T-cell (primary cell): ENCODE measurements around the gene STAC. TPM values are rescaled to one million over a fixed set of nuclear protein-coding genes. Genes with fewer than 3 reads are reported as not detected.

Experiments used
- ATAC-seq, 4 experiments: fragments of 200-7000 bp in 3 of 4; fragments of 150-1000 bp in 1 of 4; cut with Tn5 transposase; replicated peaks in 1 of 4; 1 replicate in 3 of 4; 2 replicates in 1 of 4; pipeline ENCODE4 v1.10.0; 2021; ENCODE audit warnings: moderate library complexity in 3 of 4, mild to moderate bottlenecking in 2 of 4, moderate number of reproducible peaks in 1 of 4
- CTCF ChIA-PET, 2 donors: fragments of 300-600 bp; sonication (Branson Sonifier 250); formaldehyde crosslinking; loops; one replicate each; lab custom pipeline; 2022; ENCODE audit warnings: antibody characterized with exemption in 2 of 2; lab: Charles Lee
- POLR2A ChIA-PET, 2 donors: fragments of 300-600 bp; sonication (Branson Sonifier 250); formaldehyde crosslinking; loops; one replicate each; lab custom pipeline; 2022; ENCODE audit warnings: antibody characterized with exemption in 2 of 2; lab: Charles Lee
- DNase-seq, 35 experiments: peaks; one replicate each; pipeline versions ENCODE4 v3.0.0 to v3.0.0-alpha.2; 2013 to 2023
- H3K27ac ChIP-seq: one replicate; pipeline ENCODE4 v1.5.1; 2013; ENCODE audit warnings: low read length
- H3K27me3 ChIP-seq, 2 experiments: replicated peaks in 1 of 2; 1 replicate in 1 of 2; 2 replicates in 1 of 2; pipeline versions ENCODE4 v1.6.1 to v1.7.0; 2013; ENCODE audit warnings: low read length in 1 of 2, mixed read lengths in 1 of 2; ENCODE audit not compliant: control insufficient read depth in 2 of 2, insufficient read depth in 2 of 2; ENCODE audit errors: extremely low read depth in 1 of 2
- H3K36me3 ChIP-seq, 2 donors: 1 replicate in 1 of 2; 2 replicates in 1 of 2; pipeline versions ENCODE4 v1.6.1 to v1.7.0; 2013; ENCODE audit warnings: low read length in 1 of 2; ENCODE audit not compliant: control insufficient read depth in 2 of 2, insufficient read depth in 1 of 2; ENCODE audit errors: extremely low read depth in 1 of 2
- H3K4me1 ChIP-seq, 2 experiments: 1 replicate in 1 of 2; 2 replicates in 1 of 2; pipeline versions ENCODE4 v1.6.1 to v1.7.0; 2013; ENCODE audit warnings: low read length in 2 of 2, mixed read lengths in 1 of 2; ENCODE audit not compliant: insufficient read depth in 2 of 2, control insufficient read depth in 1 of 2; ENCODE audit errors: extremely low read depth in 1 of 2
- H3K4me3 ChIP-seq, 2 donors: 1 replicate in 1 of 2; 2 replicates in 1 of 2; pipeline versions ENCODE4 v1.5.1 to v1.7.0; 2013; ENCODE audit warnings: mild to moderate bottlenecking in 2 of 2, low read length in 1 of 2, moderate library complexity in 1 of 2; ENCODE audit not compliant: control insufficient read depth in 1 of 2; ENCODE audit errors: extremely low read depth in 1 of 2
- H3K9me3 ChIP-seq: 2 replicates; pipeline ENCODE4 v1.7.0; 2013
- H3K27ac Mint-ChIP-seq, 2 donors: one replicate each; pipeline ENCODE4 v1.8.0; 2020 to 2021; ENCODE audit warnings: mild to moderate bottlenecking in 2 of 2, mixed read lengths in 2 of 2
- H3K27me3 Mint-ChIP-seq, 2 donors: one replicate each; pipeline ENCODE4 v1.8.0; 2021 to 2022; ENCODE audit warnings: mixed read lengths in 2 of 2
- H3K36me3 Mint-ChIP-seq: one replicate; pipeline ENCODE4 v1.8.0; 2021; ENCODE audit warnings: mixed read lengths
- H3K4me1 Mint-ChIP-seq, 3 donors: one replicate each; pipeline ENCODE4 v1.8.0; 2020 to 2022; ENCODE audit warnings: mixed read lengths in 3 of 3, mild to moderate bottlenecking in 1 of 3
- H3K4me3 Mint-ChIP-seq, 3 donors: one replicate each; pipeline ENCODE4 v1.8.0; 2020 to 2022; ENCODE audit warnings: mild to moderate bottlenecking in 3 of 3, mixed read lengths in 3 of 3, moderate library complexity in 3 of 3
- H3K9me3 Mint-ChIP-seq, 3 donors: one replicate each; pipeline ENCODE4 v1.8.0; 2020 to 2022; ENCODE audit warnings: mixed read lengths in 3 of 3
- WGBS: methylation state at CpG from one replicate; pipeline ENCODE4 v1.1.5; 2013; ENCODE audit warnings: missing lambda C conversion rate; ENCODE audit not compliant: insufficient coverage; 5-methylcytosine and 5-hydroxymethylcytosine counted together
- total RNA-seq, 35 experiments: library from RNA in 6 of 35; stranded (reverse) in 6 of 35; fragments of 120-200 nt in 1 of 35; gene quantifications; one replicate each; pipeline versions ENCODE4 v1.2.1 to v1.2.4 and lab custom pipeline; 2013 to 2026

STAC gene
- total RNA-seq, 5 donors from 2014 or later (not counting 1 experiment from before 2014, with no cell fraction given) = 0.09 to 0.10 TPM; not detected in 3

- Histone ChIP-seq H3K27ac (no peak overlapping the region), H3K4me1 (no peaks in the 10 kb centered on the region), H3K9me3 (no peaks in the 10 kb centered on the region), H3K4me3 (no peak overlapping the region), H3K36me3 (no peaks in the 10 kb centered on the region), H3K27me3 (no peaks in the 10 kb centered on the region)
- no CpG with 5 or more reads among the region's 3 CpGs for WGBS
- ChIA-PET POLR2A (no interaction called here), CTCF (no interaction called here)
- H3K36me3 Mint-ChIP-seq = no peaks in the 10 kb centered on the region
- no peaks in the 10 kb centered on the region for H3K4me1 Mint-ChIP-seq
- H3K4me3 Mint-ChIP-seq = no peak overlapping the region
- no peak overlapping the region for H3K27ac Mint-ChIP-seq
- DNase-seq (no peak), ATAC-seq (no peak)
- H3K27me3 Mint-ChIP-seq = peaks cover 0 to 3% of the 10 kb centered on the region in 2 donors
- peaks cover 3 to 7% (median 4%) of the 10 kb centered on the region in 3 donors for H3K9me3 Mint-ChIP-seq
Observed at GRCh38 chr3:36512555-36512954, 132.3 kb downstream of the STAC start.

DNA sequence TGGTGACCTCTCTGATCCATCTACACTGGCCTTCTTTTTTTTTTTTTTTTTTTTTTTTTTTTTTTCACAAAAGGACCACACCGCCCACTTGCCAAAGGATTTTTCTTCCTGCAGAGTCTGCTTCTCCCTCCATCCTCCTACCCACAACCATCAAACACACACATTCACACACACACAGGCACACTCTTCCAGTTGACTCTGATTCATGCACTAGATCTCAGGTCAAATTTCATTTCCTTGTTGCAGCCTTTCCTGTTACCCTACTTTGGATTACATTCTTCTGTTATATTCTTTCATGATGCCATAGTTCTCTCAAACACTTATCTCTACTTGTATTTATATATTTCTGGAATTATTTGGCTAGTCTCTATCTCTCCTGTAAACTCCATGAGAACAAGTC is 133.9 kb downstream of the STAC start:
- Histone ChIP-seq H3K4me1 (no peaks in the 10 kb centered on the region), H3K4me3 (no peak overlapping the region), H3K9me3 (no peaks in the 10 kb centered on the region), H3K27ac (no peak overlapping the region), H3K27me3 (no peaks in the 10 kb centered on the region), H3K36me3 (no peaks in the 10 kb centered on the region)
- no peaks in the 10 kb centered on the region for H3K36me3 Mint-ChIP-seq
- H3K27ac Mint-ChIP-seq = no peak overlapping the region
- no CpG with 5 or more reads among the region's 1 CpG for WGBS
- DNase-seq = no peak
- peaks cover 0 to 2% of the 10 kb centered on the region in 2 donors for H3K27me3 Mint-ChIP-seq
- POLR2A ChIA-PET = no interaction called here
- H3K4me1 Mint-ChIP-seq = no peaks in the 10 kb centered on the region
- CTCF ChIA-PET = no interaction called here
- ATAC-seq = no peak
- H3K9me3 Mint-ChIP-seq = peaks cover 0 to 2% (median 0%) of the 10 kb centered on the region in 3 donors
- no peak overlapping the region for H3K4me3 Mint-ChIP-seq

DNA sequence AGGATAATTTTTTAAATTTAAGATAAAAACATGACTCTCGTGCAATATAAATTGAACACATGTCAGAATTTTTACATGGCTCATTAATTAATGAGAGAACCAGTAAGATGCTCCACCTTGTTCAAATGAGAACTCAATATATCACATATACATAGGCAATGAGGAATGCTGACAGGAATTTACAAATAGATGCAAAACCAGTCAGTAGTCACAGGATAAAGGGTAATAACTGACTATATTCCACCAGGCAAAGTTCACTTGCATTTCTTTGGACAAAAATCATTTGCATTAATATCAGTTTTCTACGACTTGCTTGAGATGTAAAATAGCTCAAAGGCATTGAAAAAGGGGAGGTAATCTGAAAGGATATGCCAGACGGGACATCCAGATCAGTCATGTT is 139.4 kb downstream of the STAC start:
- H3K27ac ChIP-seq = no peak overlapping the region
- WGBS = no CpG with 5 or more reads among the region's 3 CpGs
- Mint-ChIP-seq H3K4me1 (no peaks in the 10 kb centered on the region), H3K4me3 (no peak overlapping the region), H3K36me3 (no peaks in the 10 kb centered on the region), H3K27ac (no peak overlapping the region), H3K9me3 (no peaks in the 10 kb centered on the region), H3K27me3 (no peaks in the 10 kb centered on the region)
- H3K4me3 ChIP-seq = no peak overlapping the region
- H3K36me3 ChIP-seq = no peaks in the 10 kb centered on the region
- no peaks in the 10 kb centered on the region for H3K9me3 ChIP-seq
- H3K4me1 ChIP-seq = no peaks in the 10 kb centered on the region
- CTCF ChIA-PET = no interaction called here
- no peaks in the 10 kb centered on the region for H3K27me3 ChIP-seq
- no peak for DNase-seq
- POLR2A ChIA-PET = no interaction called here
- ATAC-seq = no peak

DNA sequence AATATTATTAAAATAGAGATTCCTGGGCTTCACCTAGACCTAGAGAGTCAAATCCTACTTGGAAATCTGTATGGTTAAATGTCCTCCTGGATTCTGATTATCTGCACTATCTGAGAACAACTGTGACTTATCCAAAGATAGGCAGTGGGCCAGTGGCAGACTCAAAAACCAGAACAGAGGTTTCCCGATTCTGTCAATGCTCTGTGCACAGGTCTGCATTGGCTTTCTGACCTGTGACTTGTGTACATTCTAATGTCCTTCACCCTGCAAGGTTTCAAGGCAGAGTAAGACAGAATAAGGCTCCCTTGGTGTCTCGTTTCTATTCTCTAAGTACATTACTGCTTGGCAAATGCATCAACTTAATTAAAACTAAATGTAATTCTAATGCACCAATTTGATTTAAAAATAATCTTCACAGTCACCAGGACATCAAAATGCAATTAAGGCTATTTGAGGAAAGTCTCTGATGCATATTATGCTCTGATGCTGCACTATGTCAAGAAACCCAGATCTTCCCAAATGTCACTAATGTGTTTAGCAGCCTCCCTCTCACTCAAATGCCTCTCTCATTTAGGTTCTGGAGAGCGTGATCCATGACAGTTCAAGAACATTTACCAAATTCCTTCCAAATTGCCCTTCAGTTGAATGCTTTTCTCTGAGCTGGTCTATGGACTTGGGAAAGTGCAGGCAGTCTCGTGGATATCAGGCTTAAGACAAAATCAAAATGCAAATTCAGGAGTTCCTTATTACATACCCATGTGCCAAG is 140.1 kb downstream of the STAC start:
- no peaks in the 10 kb centered on the region for H3K36me3 ChIP-seq

GRCh38 chr3:36521007-36521379 is 140.7 kb downstream of the STAC start:
- Histone ChIP-seq H3K9me3 (no peaks in the 10 kb centered on the region), H3K4me1 (no peaks in the 10 kb centered on the region), H3K36me3 (no peaks in the 10 kb centered on the region), H3K4me3 (no peak overlapping the region), H3K27me3 (no peaks in the 10 kb centered on the region), H3K27ac (no peak overlapping the region)
- ChIA-PET POLR2A (no interaction called here), CTCF (no interaction called here)
- no peaks in the 10 kb centered on the region for H3K9me3 Mint-ChIP-seq
- WGBS = no CpG with 5 or more reads among the region's 2 CpGs
- no peaks in the 10 kb centered on the region for H3K4me1 Mint-ChIP-seq
- H3K36me3 Mint-ChIP-seq = no peaks in the 10 kb centered on the region
- H3K27me3 Mint-ChIP-seq = no peaks in the 10 kb centered on the region
- ATAC-seq (no peak), DNase-seq (no peak)
- H3K27ac Mint-ChIP-seq = no peak overlapping the region
- no peak overlapping the region for H3K4me3 Mint-ChIP-seq

More for the DNA sequence above, 140.1 kb downstream of the STAC start:
- no peak for ATAC-seq
- H3K27ac Mint-ChIP-seq = no peak overlapping the region
- Histone ChIP-seq H3K27me3 (no peaks in the 10 kb centered on the region), H3K4me1 (no peaks in the 10 kb centered on the region), H3K27ac (no peak overlapping the region), H3K4me3 (no peak overlapping the region), H3K9me3 (no peaks in the 10 kb centered on the region)
- CTCF ChIA-PET = no interaction called here
- H3K4me1 Mint-ChIP-seq = no peaks in the 10 kb centered on the region
- no peak for DNase-seq
- POLR2A ChIA-PET = no interaction called here
- H3K36me3 Mint-ChIP-seq = no peaks in the 10 kb centered on the region
- H3K4me3 Mint-ChIP-seq = no peak overlapping the region
- WGBS = 93% methylated on average over 3 of the region's 4 CpGs
- H3K27me3 Mint-ChIP-seq = no peaks in the 10 kb centered on the region
- H3K9me3 Mint-ChIP-seq = no peaks in the 10 kb centered on the region

DNA sequence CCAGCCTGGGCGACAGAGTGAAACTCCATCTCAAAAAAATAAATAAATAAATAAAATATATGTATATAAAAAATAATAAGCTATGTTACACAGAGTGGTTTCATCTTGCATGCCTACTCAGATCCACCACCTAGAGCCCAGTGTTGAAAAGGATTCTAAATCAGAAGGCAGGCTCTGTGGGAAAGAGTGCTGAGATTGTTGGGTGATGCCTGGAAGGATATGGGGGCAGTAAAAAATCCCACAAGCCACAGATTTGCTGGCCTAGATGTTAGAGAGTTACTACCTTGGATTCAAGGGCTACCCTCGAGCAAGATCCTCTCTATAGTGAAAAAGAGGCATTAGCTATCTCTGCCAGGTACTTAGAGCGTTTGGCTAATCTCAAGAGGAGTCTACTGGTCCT is 144.3 kb downstream of the STAC start:
- ChIA-PET CTCF (interaction anchor here in 1 of 2 donors (0.6 kb wide), 1 partner anchor 436 kb away, joined by 3 read pairs; no protein-coding TSS in a partner anchor), POLR2A (no interaction called here)
- no peaks in the 10 kb centered on the region for H3K4me1 ChIP-seq
- no peak overlapping the region for H3K4me3 Mint-ChIP-seq
- no peaks in the 10 kb centered on the region for H3K27me3 Mint-ChIP-seq
- no peaks in the 10 kb centered on the region for H3K27me3 ChIP-seq
- H3K36me3 Mint-ChIP-seq = no peaks in the 10 kb centered on the region
- H3K9me3 Mint-ChIP-seq = no peaks in the 10 kb centered on the region
- H3K27ac Mint-ChIP-seq = no peak overlapping the region
- no peak for DNase-seq
- H3K27ac ChIP-seq = no peak overlapping the region
- H3K9me3 ChIP-seq = no peaks in the 10 kb centered on the region
- ATAC-seq = no peak
- no CpG with 5 or more reads among the region's 3 CpGs for WGBS
- H3K4me1 Mint-ChIP-seq = no peaks in the 10 kb centered on the region
- no peak overlapping the region for H3K4me3 ChIP-seq
- no peaks in the 10 kb centered on the region for H3K36me3 ChIP-seq
